NOMO-1 treated with DMSO at 0.1 percent for 48 hours (cell line): ENCODE data around the gene SYCP2L.
"Not testable (repeated sequence)": the region's sequence is repeated elsewhere in the genome, so short reads cannot be mapped to it uniquely, and the experiment has no call there.

Source experiments
- DNase-seq: peaks from one replicate; lab custom pipeline; 2025; ENCODE audit not compliant: unreplicated experiment; lab: John Stamatoyannopoulos, UW

Gene SYCP2L

DNA sequence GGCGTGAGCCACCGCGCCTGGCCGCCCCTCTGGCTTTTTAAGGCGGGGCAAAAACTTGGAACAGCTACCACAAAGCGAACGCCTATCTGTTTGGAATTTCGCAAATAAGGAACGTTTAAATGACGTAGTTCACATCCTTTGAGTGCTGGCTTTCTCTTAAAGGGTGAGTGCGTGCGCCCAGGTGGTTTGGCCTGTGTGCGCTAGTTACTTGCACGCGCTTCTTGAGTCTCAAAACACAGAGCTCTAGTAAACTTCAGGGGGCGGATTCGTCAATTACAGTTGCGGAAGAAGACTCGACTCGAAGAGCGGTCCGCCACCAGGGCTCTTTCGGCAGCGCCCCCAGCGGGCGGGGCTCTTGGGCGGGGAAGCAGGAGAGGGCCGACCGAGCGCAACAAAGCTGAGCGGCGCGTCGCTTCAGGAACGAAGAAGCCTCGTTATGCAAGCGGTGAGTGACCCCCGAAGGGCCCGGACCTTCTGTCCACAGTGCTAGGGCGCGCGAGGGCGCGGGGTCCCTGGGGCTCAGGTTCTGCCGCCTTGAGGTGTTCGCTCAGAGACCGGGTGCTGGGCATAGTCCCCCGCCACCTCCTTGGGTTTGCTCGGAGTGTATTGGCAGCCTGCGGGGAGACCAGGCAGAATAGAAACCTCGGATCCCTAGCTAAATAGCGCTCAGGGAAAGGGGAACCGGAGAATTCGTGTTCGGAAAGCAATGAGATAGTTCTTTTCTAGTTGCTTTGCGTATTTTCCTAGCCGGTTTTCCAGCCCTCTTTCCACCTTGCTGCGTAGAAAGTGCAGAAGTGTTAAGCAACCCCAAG is at the start of gene SYCP2L:
Gene SYCP2L (plus strand): TSS at position 362 of the 812 bp plus-strand sequence. CDS start 75 bp downstream, at position 437.
- DNase-seq: peak; percentile 80

DNA sequence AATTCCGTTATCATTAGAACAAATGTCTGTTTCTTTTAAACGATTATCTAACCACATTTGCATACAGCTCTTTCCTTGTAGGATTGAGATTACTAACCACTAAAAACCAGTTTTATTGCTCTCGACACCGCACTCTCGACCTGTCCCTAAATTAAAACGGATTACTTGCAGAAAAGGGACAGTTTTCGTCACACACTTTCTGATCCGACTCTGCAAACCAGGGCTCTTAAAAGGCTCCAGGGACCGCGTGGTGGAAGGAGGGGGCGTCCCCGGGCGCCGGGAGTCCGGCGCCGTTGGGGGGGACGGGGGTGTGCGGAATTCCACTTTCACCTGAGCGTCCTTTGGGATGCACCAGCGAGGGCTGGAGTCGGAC is 49.2 kb upstream of the SYCP2L start:
- DNase-seq: no peak

DNA sequence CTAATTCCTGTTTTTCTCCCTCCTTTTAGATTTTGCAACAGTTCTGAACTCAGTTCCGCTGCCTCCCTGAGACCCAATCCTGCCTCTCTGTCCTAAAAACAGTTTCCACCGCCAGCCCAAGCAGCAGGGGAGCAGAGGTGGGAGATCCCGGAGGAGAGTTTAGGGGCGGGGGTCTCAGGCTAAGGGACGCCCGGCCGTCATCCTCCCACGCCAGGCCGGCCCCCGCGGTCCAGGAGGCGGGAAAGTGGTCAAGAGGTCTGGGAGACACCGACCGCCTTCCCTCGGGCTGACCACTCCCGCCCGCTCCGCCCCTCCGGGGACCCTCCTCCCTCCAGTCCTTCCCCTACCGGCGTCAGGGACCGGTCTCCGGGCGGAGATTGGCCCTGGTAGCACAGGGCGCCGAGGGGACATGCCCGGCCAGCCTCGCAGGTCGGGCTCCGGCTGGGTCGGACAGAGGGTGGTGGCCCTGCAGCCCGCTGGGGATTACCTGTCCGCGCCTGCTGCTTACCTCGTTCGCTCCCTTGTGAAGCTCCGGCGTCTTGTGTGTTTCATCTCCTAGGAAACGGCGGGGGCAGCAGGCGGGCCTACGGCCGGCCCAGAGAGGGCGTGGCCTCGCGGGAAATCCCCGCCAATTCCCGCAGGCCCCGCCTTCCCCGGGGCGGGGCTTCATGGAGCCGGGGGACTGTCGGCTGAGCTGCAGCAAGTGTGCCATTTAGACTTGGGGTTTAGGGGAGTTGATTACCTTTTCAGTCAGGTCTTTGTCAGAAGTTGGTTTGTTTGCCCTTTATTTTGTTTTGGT is 48.7 kb upstream of the SYCP2L start, which contains the start of gene MAK:
Gene MAK (minus strand): TSS at position 545 of the 799 bp plus-strand sequence. CDS start 7,891 bp downstream, outside the sequence.
- peak; percentile 79 for DNase-seq

DNA sequence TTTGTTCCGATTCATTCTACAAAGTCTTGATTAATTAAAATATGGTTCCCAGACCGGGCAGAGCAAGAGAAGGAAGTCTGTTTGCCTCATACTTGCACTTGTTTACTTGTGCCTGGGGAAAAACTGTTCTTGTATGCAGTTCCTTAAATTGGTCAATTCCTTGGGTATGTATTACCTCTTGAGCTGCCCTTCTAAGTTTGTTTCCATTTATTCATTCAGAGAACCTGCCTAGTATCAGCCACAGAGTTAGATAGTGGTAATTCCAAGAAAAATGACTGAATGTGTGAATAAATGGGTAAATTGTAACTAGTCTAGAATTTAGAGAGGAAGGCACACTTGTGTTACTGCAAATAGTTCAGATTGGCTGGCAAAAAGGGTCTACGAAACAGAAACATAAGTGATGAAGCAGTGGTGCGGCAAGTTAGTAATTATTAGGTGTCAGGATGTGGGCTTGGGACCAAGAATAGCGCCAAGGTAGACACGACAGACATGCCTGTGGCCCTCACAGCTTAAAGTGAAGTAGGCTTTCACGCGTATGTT is 48.0 kb upstream of the SYCP2L start:
- DNase-seq: peak; percentile 70

DNA sequence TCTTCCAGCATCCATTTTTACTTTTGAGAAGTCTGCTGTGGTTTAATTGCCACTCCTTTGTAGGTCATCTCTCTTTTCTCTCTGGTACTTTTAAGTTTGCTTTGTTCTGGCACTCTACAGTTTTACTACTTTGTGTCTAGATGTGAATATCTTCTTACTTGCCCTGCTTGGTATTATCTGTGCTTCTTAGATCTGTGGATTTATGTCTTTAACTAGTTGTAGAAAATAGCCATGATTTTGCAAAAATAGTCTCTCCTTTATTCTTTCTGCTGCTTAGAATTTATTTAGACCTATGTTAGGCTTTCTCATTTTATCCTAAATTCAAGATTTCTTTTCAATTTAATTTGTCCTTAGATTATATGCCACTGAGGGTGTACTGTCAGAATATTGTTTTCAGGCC is 43.3 kb upstream of the SYCP2L start:
- DNase-seq: no peak

DNA sequence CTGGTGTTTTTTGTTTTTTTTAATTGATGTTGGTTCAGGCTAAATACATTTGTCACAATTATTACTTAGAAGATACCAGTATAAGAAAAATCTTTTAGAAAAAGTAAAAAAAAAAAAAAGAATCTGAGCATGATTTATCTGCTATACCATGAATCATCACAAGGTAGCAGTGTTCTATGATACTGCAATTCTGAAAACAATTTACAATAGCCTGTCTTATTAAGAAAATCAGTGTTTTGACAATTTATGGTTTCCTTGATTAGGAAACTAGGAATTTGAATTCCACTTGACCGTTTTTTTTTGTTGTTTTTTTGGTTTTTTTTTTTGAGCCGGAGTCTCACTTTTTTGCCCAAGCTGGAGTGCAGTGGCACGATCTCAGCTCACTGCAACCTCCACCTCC is 39.2 kb upstream of the SYCP2L start:
- peak; percentile 1 for DNase-seq

DNA sequence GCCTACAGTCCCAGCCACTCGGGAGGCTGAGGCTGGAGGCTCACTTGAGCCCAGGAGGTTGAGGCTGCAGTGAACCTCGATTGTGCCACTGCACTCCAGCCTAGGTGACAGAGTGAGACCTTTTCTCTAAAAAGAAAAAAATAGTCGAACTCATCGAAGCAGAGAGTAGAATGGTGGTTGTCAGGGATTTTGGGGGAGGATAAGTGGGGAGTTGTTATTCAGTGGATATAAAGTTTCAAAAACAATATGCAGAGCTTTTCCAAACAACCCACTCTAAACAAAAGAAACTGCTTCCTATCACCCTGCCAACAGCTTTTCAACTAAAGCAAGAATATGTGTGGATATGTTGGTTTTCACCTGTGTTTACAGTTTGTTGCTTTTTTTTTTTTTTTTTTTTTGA is 37.0 kb upstream of the SYCP2L start:
- no peak for DNase-seq

DNA sequence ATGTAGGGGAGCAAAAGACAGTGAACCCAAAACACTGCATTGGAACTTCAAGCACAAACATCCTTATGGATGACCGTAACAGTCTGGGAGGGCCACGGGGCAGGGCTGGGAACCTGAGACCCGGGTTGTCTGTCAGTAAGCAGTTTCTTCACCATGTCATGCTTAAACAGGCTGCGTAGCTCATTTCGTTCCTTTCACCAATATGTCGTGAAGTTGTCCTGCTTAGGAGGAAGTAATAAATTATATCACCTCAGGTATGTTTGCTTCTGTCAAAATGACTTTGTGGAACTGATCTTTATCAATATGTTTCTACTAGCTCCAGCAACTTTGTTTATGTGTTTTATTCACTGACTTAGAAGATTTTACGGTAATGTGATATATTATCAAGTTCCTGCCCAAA is 36.1 kb upstream of the SYCP2L start:
- no peak for DNase-seq

DNA sequence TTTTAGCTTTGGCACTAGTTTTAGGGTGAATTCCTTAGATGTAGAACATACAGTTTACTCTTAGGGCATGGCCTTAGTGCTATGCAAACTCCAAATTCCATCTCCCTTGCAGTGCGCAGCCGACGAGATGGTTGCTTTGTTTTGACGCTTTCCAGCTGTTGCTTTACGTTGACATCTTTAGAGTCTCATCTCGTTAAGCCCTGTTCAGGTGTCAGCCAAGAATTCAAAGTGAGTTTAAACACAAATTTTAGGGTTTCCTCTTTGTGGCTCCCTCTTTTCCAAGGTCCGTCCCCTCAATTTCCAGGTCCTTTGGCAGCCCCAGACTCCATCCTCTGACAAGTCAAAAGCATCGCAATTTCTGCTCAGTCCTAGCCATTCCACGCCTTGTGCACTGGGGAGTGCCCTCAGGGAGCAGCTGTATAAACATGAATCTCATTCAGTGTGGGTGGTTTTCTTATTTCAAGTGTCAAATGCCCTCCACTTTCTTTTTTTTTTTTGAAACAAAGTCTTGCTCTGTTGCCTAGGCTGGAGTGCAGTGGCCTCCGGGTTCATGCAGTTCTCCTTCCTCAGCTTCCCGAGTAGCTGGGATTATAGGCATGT is 34.4 kb upstream of the SYCP2L start:
- DNase-seq: no peak

DNA sequence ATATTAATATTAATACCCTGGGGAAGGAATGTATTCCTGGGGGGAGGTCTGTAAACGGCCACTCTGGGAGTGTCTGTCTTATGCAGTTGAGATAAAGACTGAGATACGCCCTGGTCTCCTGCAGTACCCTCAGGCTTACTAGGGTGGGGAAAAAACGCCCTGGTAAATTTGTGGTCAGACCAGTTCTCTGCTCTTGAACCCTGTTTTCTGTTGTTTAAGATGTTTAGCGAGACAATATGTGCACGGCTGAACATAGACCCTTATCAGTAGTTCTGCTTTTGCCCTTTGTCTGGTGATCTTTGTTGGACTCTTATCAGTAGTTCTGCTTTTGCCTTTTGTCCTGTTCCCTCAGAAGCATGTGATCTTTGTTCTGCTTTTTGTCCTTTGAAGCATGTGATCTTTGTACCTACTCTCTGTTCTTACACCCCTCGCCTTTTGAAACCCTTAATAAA is 33.0 kb upstream of the SYCP2L start:
- peak; percentile 18 for DNase-seq

DNA sequence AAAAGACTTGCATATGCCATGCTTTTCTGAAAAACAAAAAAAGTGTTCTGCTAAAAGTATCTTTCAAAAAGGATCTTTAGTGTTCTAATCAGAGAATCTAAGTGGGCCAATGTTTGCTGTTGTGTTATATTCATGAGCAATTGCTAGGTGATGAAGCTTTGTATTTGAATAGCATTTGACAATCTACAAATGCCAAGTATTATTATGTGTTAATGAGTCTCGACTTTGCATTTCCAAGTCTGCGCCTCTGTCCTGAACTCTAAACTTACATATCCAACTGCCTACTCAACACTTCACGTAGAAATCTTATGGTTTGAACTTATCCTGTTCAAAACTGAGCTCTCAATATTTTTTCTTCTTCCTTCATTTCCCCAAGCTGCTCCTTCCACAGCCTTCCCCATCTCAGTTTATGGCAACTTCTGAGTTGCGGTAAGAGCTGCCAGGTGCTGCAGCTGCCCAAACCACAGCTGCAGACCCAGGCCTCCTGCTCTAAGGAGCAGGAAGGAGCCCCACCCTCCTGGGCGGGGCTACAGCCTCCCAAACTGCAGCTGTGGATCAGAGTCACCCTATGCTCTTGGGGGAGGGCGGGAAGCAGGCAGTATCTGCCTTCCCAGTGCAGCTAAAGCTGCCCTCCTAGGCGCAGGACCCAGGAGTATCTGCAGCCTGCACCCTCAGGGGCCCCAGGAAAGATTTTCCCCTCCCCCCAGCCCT is 31.8 kb upstream of the SYCP2L start:
- no peak for DNase-seq

DNA sequence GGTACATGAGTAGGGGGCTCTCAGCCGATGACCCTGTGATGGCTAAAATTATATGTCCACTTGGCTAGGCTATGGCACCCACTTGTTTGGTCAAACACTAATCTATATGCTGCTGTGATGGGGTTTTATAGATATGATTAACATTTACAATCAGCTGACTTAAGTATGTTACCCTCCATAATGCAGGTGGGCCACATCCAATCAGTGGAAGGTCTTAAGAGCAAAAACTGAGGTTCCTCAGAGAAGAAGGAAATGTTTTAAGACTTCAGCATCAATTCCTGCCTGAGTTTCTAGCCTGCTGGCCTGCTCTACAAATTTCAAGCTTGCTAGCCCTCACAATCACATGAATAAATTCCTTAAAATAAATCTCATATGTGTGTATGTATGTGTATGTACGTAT is 29.6 kb upstream of the SYCP2L start:
- no peak for DNase-seq

DNA sequence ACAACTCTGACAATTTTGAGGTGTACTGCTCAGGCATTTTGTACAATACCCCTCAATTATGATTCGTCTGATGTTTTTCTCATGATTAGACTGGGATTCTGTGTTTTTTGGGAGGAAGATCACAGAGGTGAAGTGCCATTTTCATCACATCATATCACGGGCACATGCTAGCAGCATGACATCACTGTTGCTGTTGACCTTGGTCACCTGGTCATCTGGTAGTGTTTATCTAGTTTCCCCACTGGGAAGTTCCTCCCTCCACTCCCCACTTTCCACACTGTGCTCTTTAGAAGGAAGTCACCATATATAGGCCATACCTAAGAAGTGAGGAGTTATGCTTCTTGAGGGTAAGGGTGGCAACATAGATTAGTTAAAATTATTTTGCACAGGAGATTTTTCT is 25.8 kb upstream of the SYCP2L start:
- DNase-seq: no peak

DNA sequence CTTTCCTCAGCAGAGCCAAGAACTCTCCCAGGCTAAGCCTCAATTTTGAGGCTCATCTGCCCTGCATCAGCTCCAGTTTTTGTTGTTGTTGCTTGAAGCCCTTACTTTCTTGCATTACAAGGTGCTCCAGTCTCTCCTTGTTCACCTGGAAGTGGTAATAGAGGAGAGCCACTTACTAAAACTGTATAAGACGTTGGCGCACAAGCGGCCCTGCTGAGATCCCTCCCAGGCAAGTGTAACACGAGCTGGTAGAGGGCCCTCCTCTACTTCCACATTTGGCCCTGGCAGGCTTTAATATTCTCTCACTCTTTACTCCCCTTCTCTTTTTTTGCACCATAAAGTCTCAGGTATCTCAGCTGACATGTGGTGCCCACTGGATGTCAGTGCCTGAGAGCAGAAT is 24.5 kb upstream of the SYCP2L start:
- no peak for DNase-seq

DNA sequence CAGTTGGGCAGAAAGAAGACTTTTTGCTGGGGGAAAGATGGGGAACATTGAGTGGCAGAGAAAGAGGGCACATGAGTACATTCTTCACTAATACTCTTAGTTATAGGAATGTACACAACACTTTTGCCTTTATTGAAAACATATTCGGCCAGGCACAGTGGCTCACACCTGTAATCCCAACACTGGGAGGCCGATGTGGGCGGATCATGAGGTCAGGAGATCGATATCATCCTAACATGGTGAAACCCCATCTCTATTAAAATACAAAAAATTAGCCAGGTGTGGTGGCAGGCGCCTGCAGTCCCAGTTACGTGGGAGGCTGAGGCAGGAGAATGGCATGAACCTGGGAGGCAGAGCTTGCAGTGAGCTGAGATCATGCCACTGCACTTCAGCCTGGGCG is 23.8 kb upstream of the SYCP2L start:
- DNase-seq: not testable (repeated sequence)

DNA sequence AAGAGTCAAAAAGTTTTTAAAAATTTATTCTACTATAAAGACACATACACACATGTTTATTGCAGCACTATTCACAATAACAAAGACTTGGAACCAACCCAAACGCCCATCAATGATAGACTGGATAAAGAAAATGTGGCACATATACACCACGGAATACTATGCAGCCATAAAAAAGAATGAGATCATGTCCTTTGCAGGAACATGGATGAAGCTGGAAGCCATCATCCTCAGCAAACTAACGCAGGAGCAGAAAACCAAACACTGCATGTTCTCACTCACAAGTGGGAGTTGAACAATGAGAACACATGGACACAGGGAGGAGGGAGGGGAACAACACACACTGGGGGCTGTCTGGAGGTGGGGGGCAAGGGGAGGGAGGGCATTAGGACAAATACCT is 20.1 kb upstream of the SYCP2L start:
- DNase-seq: not testable (repeated sequence)

DNA sequence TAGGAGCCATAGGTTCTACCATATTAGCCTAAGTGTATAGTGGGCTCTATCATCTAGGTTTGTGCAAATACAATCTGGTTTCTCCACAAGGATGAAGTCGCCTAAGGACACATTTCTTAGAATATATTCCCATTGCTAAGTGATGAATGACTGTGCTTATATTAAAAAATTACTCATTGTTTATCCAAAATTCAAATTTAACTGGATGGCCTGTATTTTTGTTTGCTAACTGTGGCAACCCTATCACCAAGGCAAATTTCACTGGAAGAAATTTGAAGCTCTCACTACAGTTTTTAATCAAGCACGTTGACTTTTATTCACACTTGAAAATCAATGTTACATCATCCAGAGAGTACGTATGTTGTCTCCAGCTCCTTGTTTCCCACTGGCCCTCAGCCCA is 18.9 kb upstream of the SYCP2L start:
- no peak for DNase-seq

DNA sequence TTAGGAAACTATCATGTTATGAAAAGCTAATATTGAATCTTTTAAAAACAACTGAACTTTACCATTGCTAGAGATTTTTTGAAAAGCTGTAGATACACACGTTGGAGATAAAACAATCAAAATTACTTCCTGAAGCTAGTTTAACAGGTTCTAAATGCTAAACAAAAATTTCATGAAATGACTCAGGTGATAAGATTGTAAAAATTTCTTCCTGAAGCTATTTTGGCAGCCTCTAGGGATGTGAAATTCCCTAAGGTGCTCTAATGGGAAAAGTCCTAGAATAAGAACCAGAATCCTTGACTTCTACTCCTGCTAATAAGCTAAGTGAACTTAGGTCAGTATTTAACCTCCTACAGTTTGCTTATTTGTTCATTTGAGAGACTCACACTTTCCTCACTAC is 13.5 kb upstream of the SYCP2L start:
- DNase-seq: no peak

DNA sequence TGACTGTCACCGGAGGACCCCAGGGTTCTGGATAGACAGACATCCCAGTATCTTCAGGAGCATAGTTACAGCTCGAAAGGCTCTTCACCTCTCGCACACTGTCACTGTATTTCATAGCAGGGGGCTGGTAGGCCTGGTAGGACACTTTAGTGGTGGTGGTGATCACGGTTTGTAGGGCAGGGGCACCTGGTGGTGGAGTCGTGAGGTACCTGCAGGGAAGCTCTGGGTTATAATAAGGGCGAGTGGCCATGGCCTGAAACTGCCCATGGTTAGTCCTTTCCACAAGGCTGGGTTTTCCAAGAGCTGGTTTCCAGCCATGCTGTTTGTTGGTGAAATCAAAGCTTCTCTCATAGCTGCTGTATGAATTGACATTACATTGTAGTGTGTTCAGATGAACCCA is 12.6 kb upstream of the SYCP2L start:
- no peak for DNase-seq

DNA sequence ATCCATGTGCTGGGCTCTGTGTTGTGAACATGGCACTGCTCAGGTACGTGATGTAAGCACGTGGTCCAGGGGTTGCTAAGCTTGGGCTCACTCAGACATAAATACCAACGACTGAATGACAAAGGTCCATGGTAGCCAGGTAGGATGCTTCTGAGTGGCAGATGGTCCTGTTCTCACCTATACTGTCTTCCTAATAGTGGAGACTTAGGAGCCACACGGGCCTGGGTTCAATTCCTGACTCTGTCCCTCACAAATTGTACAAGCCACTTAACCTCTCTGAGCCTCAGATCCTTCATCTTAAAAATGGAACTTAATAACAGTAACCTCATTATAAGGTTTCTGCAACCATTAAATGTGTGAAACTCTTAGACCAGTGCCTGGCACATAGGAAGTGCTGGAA is 11.8 kb upstream of the SYCP2L start:
- DNase-seq: no peak

DNA sequence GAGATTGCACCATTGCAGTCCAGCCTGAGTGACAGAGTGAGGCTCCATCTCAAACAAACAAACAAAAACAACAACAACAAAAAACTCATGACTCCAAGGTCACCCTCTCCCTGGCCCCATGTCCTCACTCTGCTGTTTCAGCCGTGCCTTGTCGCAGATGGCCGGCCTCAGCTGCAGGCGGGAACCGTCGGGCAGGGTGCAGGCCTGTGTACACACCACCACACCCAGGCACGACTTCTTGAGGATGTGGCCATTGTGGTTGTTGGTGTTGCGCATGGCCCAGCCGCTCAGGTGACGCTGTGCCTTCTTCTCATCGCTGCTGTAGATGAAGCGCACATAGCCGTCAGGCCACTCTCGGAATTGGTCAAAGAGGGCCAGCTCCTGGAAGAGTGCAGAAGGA is 9.8 kb upstream of the SYCP2L start:
- DNase-seq: no peak
